Skeletal muscle satellite cell (primary cell): ENCODE results near the gene FBXW8.

Source experiments
- H3K27me3 ChIP-seq: 2 replicates; pipeline ENCODE4 v1.7.0; 2013; ENCODE audit warnings: low read length; ENCODE audit not compliant: control insufficient read depth, insufficient read depth
- H3K36me3 ChIP-seq: 2 replicates; pipeline ENCODE4 v1.7.0; 2013; ENCODE audit warnings: mild to moderate bottlenecking, control low read depth, low read length; ENCODE audit not compliant: insufficient read depth
- H3K4me1 ChIP-seq: 2 replicates; pipeline ENCODE4 v1.7.0; 2013; ENCODE audit warnings: low read length; ENCODE audit not compliant: control insufficient read depth, insufficient read depth
- H3K4me2 ChIP-seq: 2 replicates; pipeline ENCODE4 v1.7.0; 2013; ENCODE audit warnings: mild to moderate bottlenecking, low read length
- H3K4me3 ChIP-seq: 2 replicates; pipeline ENCODE4 v1.7.0; 2013; ENCODE audit warnings: low read length
- H3K9ac ChIP-seq: 2 replicates; pipeline ENCODE4 v1.7.0; 2013; ENCODE audit warnings: mild to moderate bottlenecking, low read depth, low read length, moderate library complexity
- H3K9me3 ChIP-seq: replicated peaks from 2 replicates; pipeline ENCODE4 v1.7.0; 2013; ENCODE audit warnings: mild to moderate bottlenecking, control low read depth, low read length

Gene FBXW8

GRCh38 chr12:116915326-116915725 lies 4.6 kb downstream of the FBXW8 start:
- H3K9ac ChIP-seq, result no peak overlapping the region
- H3K36me3 ChIP-seq, result peaks cover 16% of the 10 kb centered on the region
- no peak overlapping the region for H3K4me2 ChIP-seq
- no peaks in the 10 kb centered on the region for H3K9me3 ChIP-seq
- H3K27me3 ChIP-seq, result no peaks in the 10 kb centered on the region
- H3K4me3 ChIP-seq, result no peak overlapping the region
- peaks cover 13% of the 10 kb centered on the region for H3K4me1 ChIP-seq

GRCh38 chr12:116916122-116916521 lies 5.4 kb downstream of the FBXW8 start:
- H3K36me3 ChIP-seq, result peaks cover 16% of the 10 kb centered on the region

GRCh38 chr12:116916714-116917114 lies 6.0 kb downstream of the FBXW8 start:
- Histone ChIP-seq H3K27me3 (no peaks in the 10 kb centered on the region), H3K9ac (no peak overlapping the region), H3K4me2 (no peak overlapping the region), H3K4me1 (peaks cover 13% of the 10 kb centered on the region), H3K36me3 (peaks cover 16% of the 10 kb centered on the region), H3K4me3 (no peak overlapping the region), H3K9me3 (no peaks in the 10 kb centered on the region)

More at GRCh38 chr12:116916122-116916521, 5.4 kb downstream of the FBXW8 start:
- Histone ChIP-seq H3K4me3 (no peak overlapping the region), H3K9ac (no peak overlapping the region), H3K4me2 (no peak overlapping the region), H3K4me1 (peaks cover 13% of the 10 kb centered on the region), H3K27me3 (no peaks in the 10 kb centered on the region), H3K9me3 (no peaks in the 10 kb centered on the region)

- Histone ChIP-seq H3K4me3 (no peak overlapping the region), H3K27me3 (no peaks in the 10 kb centered on the region), H3K4me1 (peaks cover 13% of the 10 kb centered on the region), H3K9ac (no peak overlapping the region), H3K9me3 (no peaks in the 10 kb centered on the region), H3K36me3 (peaks cover 13% of the 10 kb centered on the region), H3K4me2 (no peak overlapping the region)
These were observed 7.7 kb downstream of the FBXW8 start for GRCh38 chr12:116918464-116918863.

GRCh38 chr12:116919247-116919661 lies 8.5 kb downstream of the FBXW8 start:
- Histone ChIP-seq H3K9ac (no peak overlapping the region), H3K4me3 (no peak overlapping the region), H3K27me3 (no peaks in the 10 kb centered on the region), H3K4me2 (no peak overlapping the region), H3K4me1 (peaks cover 16% of the 10 kb centered on the region), H3K9me3 (no peaks in the 10 kb centered on the region), H3K36me3 (peaks cover 13% of the 10 kb centered on the region)

GRCh38 chr12:116919706-116920485 lies 9.1 kb downstream of the FBXW8 start:
- Histone ChIP-seq H3K36me3 (peaks cover 13% of the 10 kb centered on the region), H3K9me3 (no peaks in the 10 kb centered on the region), H3K4me2 (no peak overlapping the region), H3K27me3 (no peaks in the 10 kb centered on the region), H3K4me3 (no peak overlapping the region), H3K4me1 (peaks cover 22% of the 10 kb centered on the region), H3K9ac (no peak overlapping the region)

GRCh38 chr12:116920939-116921338 lies 10.2 kb downstream of the FBXW8 start:
- H3K4me1 ChIP-seq, result peaks cover 27% of the 10 kb centered on the region
- no peak overlapping the region for H3K9ac ChIP-seq
- peaks cover 12% of the 10 kb centered on the region for H3K36me3 ChIP-seq
- H3K27me3 ChIP-seq, result no peaks in the 10 kb centered on the region
- no peak overlapping the region for H3K4me2 ChIP-seq
- no peaks in the 10 kb centered on the region for H3K9me3 ChIP-seq
- H3K4me3 ChIP-seq, result no peak overlapping the region

- H3K9me3 ChIP-seq, result no peaks in the 10 kb centered on the region
- H3K4me2 ChIP-seq, result no peak overlapping the region
- H3K36me3 ChIP-seq, result peaks cover 20% of the 10 kb centered on the region
- peaks cover 15% of the 10 kb centered on the region for H3K4me1 ChIP-seq
- no peak overlapping the region for H3K4me3 ChIP-seq
- H3K27me3 ChIP-seq, result no peaks in the 10 kb centered on the region
- H3K9ac ChIP-seq, result no peak overlapping the region
These were observed 11.6 kb downstream of the FBXW8 start for GRCh38 chr12:116922194-116922897.

GRCh38 chr12:116924558-116925453 lies 14.1 kb downstream of the FBXW8 start:
- H3K36me3 ChIP-seq, result peaks cover 19% of the 10 kb centered on the region
- H3K9ac ChIP-seq, result no peak overlapping the region

GRCh38 chr12:116926283-116927243 lies 15.8 kb downstream of the FBXW8 start:
- no peak overlapping the region for H3K9ac ChIP-seq
- no peak overlapping the region for H3K4me3 ChIP-seq
- peaks cover 22% of the 10 kb centered on the region for H3K36me3 ChIP-seq
- no peak overlapping the region for H3K4me2 ChIP-seq
- no peaks in the 10 kb centered on the region for H3K9me3 ChIP-seq
- no peaks in the 10 kb centered on the region for H3K27me3 ChIP-seq
- peaks cover 15% of the 10 kb centered on the region for H3K4me1 ChIP-seq

More at GRCh38 chr12:116924558-116925453, 14.1 kb downstream of the FBXW8 start:
- peak overlapping the region; percentile 28 for H3K4me2 ChIP-seq
- no peaks in the 10 kb centered on the region for H3K27me3 ChIP-seq
- H3K4me1 ChIP-seq, result peaks cover 15% of the 10 kb centered on the region
- H3K9me3 ChIP-seq, result no peaks in the 10 kb centered on the region
- H3K4me3 ChIP-seq, result no peak overlapping the region
